LNCaP clone FGC (cell line): ENCODE results near the gene SLC23A2.
"Not testable (repeated sequence)": the region's sequence is repeated elsewhere in the genome, so short reads cannot be mapped to it uniquely, and the experiment has no call there.

Experiments used
- DNase-seq: peaks from one replicate; pipeline ENCODE4 v3.0.0-alpha.2; 2011; ENCODE audit warnings: low read depth
- H3K4me3 ChIP-seq: 2 replicates; pipeline ENCODE4 v1.5.1; 2011; ENCODE audit warnings: mild to moderate bottlenecking, low read depth, low read length, control low read depth
- TF ChIP-seq, protein P1 (sequence below): IDR thresholded peaks from 2 replicates; pipeline ENCODE4 v1.5.1; 2012; ENCODE audit warnings: mild to moderate bottlenecking; ENCODE audit not compliant: control insufficient read depth, insufficient read depth; ENCODE audit errors: extremely low read depth

Gene SLC23A2

DNA sequence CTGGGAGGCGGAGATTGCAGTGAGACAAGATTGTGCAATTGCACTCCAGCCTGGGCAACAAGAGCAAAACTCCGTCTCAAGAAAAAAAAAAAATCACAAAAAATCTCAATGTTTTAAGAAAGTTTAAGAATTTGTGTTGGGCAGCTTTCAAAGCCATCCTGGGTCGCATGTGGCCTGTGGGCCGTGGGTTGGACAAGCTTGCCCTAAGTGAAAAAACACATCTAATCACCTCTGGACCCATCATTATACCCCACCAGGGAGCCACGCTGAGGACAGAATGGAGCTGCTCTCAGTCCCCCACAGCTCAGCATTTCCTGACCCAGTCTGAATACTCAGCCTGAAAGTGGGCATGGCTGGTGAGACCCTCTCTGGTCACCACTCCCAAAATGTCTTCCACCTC lies 150.3 kb downstream of the SLC23A2 start:
- TF ChIP-seq, protein P1, sequence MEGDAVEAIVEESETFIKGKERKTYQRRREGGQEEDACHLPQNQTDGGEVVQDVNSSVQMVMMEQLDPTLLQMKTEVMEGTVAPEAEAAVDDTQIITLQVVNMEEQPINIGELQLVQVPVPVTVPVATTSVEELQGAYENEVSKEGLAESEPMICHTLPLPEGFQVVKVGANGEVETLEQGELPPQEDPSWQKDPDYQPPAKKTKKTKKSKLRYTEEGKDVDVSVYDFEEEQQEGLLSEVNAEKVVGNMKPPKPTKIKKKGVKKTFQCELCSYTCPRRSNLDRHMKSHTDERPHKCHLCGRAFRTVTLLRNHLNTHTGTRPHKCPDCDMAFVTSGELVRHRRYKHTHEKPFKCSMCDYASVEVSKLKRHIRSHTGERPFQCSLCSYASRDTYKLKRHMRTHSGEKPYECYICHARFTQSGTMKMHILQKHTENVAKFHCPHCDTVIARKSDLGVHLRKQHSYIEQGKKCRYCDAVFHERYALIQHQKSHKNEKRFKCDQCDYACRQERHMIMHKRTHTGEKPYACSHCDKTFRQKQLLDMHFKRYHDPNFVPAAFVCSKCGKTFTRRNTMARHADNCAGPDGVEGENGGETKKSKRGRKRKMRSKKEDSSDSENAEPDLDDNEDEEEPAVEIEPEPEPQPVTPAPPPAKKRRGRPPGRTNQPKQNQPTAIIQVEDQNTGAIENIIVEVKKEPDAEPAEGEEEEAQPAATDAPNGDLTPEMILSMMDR: no peak
- H3K4me3 ChIP-seq: no peak overlapping the region
- no peak for DNase-seq

DNA sequence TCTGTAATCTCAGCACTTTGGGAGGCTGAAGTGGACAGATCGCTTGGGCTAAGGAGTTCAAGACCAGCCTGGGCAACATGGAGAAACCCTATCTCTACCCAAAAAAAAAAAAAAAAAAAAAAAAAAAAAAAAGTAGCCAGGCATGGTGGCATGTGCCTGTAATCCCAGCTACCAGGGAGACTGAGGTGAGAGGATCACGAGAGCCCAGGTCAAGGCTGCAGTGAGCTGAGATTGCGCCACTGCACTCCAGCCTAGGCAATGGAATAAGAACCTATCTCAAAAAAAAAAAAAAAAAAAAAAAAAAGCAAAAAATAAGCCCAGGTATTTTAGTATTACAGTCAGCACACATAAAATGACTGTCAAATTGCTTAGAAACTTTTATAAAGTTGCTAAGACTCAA lies 152.5 kb downstream of the SLC23A2 start:
- DNase-seq, H3K4me3 ChIP-seq: not testable (repeated sequence)

GRCh38 chr20:4848041-4848440 lies 153.3 kb downstream of the SLC23A2 start:
- DNase-seq: no peak
- TF ChIP-seq, protein P1: no peak
- no peak overlapping the region for H3K4me3 ChIP-seq

- DNase-seq: no peak
- TF ChIP-seq, protein P1: no peak
- H3K4me3 ChIP-seq: no peak overlapping the region
These were observed 154.5 kb downstream of the SLC23A2 start for GRCh38 chr20:4846821-4847220.

- DNase-seq: no peak
- TF ChIP-seq, protein P1: no peak
These were observed 156.4 kb downstream of the SLC23A2 start for GRCh38 chr20:4844751-4845465.

GRCh38 chr20:4844325-4844724 lies 157.0 kb downstream of the SLC23A2 start:
- no peak overlapping the region for H3K4me3 ChIP-seq

More at GRCh38 chr20:4844751-4845465, 156.4 kb downstream of the SLC23A2 start:
- no peak overlapping the region for H3K4me3 ChIP-seq

GRCh38 chr20:4840801-4841200 lies 160.5 kb downstream of the SLC23A2 start:
- no peak overlapping the region for H3K4me3 ChIP-seq
- TF ChIP-seq, protein P1: no peak
- DNase-seq: no peak

More at GRCh38 chr20:4844325-4844724, 157.0 kb downstream of the SLC23A2 start:
- TF ChIP-seq, protein P1: no peak
- DNase-seq: no peak
